Duodenal mucosa (tissue), 2 donors: ENCODE results near the gene TRERF1.

ENCODE experiments used
- H3K27ac ChIP-seq: one replicate; pipeline ENCODE4 v1.7.0; 2013; ENCODE audit warnings: low read depth, low read length
- H3K27me3 ChIP-seq, 2 donors: one replicate each; pipeline ENCODE4 v1.7.0; 2013; ENCODE audit warnings: low read length in 2 of 2, control low read depth in 1 of 2; ENCODE audit not compliant: insufficient read depth in 2 of 2, control insufficient read depth in 1 of 2
- H3K36me3 ChIP-seq, 2 donors: one replicate each; pipeline ENCODE4 v1.7.0; 2013; ENCODE audit warnings: low read length in 2 of 2, control low read depth in 1 of 2; ENCODE audit not compliant: insufficient read depth in 2 of 2, control insufficient read depth in 1 of 2
- H3K4me1 ChIP-seq, 2 donors: one replicate each; pipeline ENCODE4 v1.7.0; 2013; ENCODE audit warnings: low read length in 2 of 2, control low read depth in 1 of 2; ENCODE audit not compliant: insufficient read depth in 2 of 2, control insufficient read depth in 1 of 2
- H3K4me3 ChIP-seq, 2 donors: one replicate each; pipeline ENCODE4 v1.7.0; 2013; ENCODE audit warnings: low read length in 2 of 2, low read depth in 1 of 2
- H3K9ac ChIP-seq, 2 donors: one replicate each; pipeline ENCODE4 v1.7.0; 2013; ENCODE audit warnings: low read length in 2 of 2, low read depth in 1 of 2
- H3K9me3 ChIP-seq, 2 donors: one replicate each; pipeline ENCODE4 v1.7.0; 2013; ENCODE audit warnings: low read length in 2 of 2, control low read depth in 1 of 2; ENCODE audit not compliant: control insufficient read depth in 1 of 2

TRERF1 gene

GRCh38 chr6:42426191-42426590 is 25.5 kb downstream of the TRERF1 start:
- H3K4me3 ChIP-seq, result no peak overlapping the region
- H3K9ac ChIP-seq, result no peak overlapping the region
- no peaks in the 10 kb centered on the region for H3K36me3 ChIP-seq
- H3K27me3 ChIP-seq, result no peaks in the 10 kb centered on the region
- H3K9me3 ChIP-seq, result no peaks in the 10 kb centered on the region
- H3K27ac ChIP-seq, result no peak overlapping the region
- peaks cover 31 to 37% of the 10 kb centered on the region in 2 donors for H3K4me1 ChIP-seq

DNA sequence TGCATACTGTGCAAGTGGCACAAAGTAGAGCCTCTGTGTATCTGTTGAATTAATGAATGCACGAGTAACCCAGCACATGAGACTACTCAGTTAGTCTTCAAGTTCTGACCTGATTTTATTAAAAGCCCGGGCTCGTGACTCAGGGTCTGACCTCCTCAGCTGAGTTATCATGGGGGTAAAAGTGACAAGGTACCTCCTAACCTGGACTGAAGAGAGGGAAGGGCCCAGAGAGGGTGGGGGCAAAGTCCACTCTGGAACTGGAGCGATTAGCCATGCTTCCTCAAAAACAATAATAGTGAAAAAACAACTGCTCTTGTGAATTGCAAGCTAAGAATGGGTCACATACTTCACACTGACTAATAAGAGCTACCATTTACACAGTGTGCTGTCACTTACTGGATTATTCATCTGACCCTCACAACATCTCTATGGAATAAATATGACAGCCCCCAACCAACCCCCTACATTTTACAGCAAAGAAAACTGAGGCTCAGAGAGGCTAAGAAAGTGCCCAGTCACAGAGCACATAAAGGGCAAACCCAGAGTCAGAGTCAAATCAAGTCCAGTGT is 26.7 kb downstream of the TRERF1 start:
- H3K9me3 ChIP-seq, result no peaks in the 10 kb centered on the region
- no peak overlapping the region for H3K4me3 ChIP-seq
- H3K27ac ChIP-seq, result no peak overlapping the region
- no peaks in the 10 kb centered on the region for H3K36me3 ChIP-seq
- peaks cover 31 to 37% of the 10 kb centered on the region in 2 donors for H3K4me1 ChIP-seq
- H3K9ac ChIP-seq, result no peak overlapping the region
- no peaks in the 10 kb centered on the region for H3K27me3 ChIP-seq

GRCh38 chr6:42423244-42423643 is 28.5 kb downstream of the TRERF1 start:
- Histone ChIP-seq H3K36me3 (no peaks in the 10 kb centered on the region), H3K27me3 (no peaks in the 10 kb centered on the region), H3K9me3 (no peaks in the 10 kb centered on the region), H3K4me3 (no peak overlapping the region), H3K4me1 (peaks cover 27% of the 10 kb centered on the region in 2 donors), H3K27ac (no peak overlapping the region), H3K9ac (no peak overlapping the region)

DNA sequence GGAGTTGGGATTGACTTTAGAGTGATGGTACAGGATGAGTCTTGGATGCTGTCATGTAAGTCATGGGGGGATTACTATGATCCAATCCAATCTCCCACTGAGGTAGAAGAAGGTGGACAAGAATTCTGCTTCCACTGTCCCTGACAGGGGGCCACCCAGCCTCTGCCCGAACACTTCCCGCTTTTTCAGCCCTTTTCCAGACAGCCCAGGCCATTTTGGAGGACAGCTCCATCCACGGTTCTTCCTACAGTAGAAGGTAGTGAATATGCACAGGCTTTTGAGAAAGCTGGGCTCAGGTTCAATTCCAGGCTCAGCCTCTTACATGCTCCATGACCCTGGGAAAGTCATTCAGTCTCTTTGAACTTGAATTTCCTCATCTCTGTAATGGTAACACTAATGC is 31.0 kb downstream of the TRERF1 start:
- Histone ChIP-seq H3K27ac (no peak overlapping the region), H3K4me1 (peaks cover 17 to 21% of the 10 kb centered on the region in 2 donors), H3K9me3 (no peaks in the 10 kb centered on the region)

DNA sequence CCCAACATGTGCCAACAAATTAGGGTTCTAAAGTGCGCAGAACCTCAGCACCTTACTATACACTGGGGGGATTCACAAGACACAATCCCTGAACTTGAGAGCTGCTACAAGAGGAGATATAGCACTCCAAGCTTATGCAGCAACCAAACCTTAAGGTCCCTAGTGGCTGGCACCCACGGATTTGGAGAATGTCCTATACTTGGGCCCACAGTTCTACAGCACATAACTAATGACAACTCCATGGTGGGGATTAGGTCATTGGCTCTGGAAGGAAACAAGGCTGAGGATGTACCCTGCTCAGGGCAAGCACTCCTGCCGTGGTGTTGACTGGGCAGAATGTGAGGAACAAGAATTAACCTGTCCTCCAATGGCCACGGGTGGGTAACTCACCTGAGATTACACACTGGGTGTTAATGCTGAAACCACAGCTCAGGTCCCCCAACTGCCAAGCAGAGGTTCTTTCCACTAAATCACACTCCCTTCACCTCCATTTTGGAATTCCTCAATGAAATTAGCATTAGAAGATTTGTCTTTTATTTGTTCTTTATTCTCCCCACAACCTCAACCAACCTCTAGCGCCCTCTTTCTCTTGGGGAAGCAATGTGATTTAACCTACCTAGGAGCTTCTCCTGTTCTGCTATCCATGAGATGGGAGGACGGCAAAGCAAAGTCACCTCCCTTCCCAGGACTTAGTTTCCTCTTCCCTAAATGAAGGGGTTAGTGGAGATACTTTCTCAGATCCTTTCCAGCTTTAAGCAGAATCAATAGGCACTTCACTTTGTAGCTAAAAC is 32.0 kb downstream of the TRERF1 start:
- H3K9ac ChIP-seq, result no peak overlapping the region

More for the DNA sequence above, 31.0 kb downstream of the TRERF1 start:
- H3K9ac ChIP-seq, result no peak overlapping the region
- H3K27me3 ChIP-seq, result no peaks in the 10 kb centered on the region
- H3K4me3 ChIP-seq, result no peak overlapping the region
- H3K36me3 ChIP-seq, result no peaks in the 10 kb centered on the region

GRCh38 chr6:42418724-42419123 is 33.0 kb downstream of the TRERF1 start:
- Histone ChIP-seq H3K27ac (no peak overlapping the region), H3K4me1 (peaks cover 6% of the 10 kb centered on the region in 2 donors), H3K9me3 (no peaks in the 10 kb centered on the region), H3K27me3 (no peaks in the 10 kb centered on the region), H3K9ac (no peak overlapping the region), H3K36me3 (no peaks in the 10 kb centered on the region), H3K4me3 (no peak overlapping the region)

More for the DNA sequence above, 32.0 kb downstream of the TRERF1 start:
- H3K9me3 ChIP-seq, result no peaks in the 10 kb centered on the region
- H3K27me3 ChIP-seq, result no peaks in the 10 kb centered on the region
- no peaks in the 10 kb centered on the region for H3K36me3 ChIP-seq
- no peak overlapping the region for H3K27ac ChIP-seq
- no peak overlapping the region for H3K4me3 ChIP-seq
- H3K4me1 ChIP-seq, result peaks cover 10 to 14% of the 10 kb centered on the region in 2 donors

DNA sequence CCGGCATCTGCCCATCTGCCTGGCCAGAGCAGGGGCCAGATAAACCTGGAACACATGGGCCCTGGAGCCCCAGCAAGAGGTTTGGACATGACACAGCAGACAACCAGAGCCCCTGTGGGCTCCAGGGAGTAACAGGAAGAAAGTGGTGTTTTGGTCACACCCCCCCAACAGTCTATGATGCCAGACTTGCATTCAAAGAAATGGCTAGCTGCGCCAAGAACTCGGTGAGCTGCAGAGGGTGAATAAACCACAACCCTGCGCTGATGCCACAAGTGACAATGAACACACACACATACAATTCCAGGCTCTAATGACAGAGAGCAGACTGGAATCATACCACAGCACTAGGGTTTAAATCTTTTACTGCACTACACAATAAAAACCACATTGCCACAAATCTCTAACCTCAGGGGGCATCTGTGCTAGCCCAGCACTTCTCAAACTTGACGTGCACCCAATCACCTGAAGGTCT is 34.0 kb downstream of the TRERF1 start:
- H3K9ac ChIP-seq, result no peak overlapping the region
- H3K27ac ChIP-seq, result no peak overlapping the region
- H3K4me3 ChIP-seq, result no peak overlapping the region
- H3K4me1 ChIP-seq, result peaks cover 6% of the 10 kb centered on the region in 2 donors
- no peaks in the 10 kb centered on the region for H3K36me3 ChIP-seq
- H3K9me3 ChIP-seq, result no peaks in the 10 kb centered on the region
- no peaks in the 10 kb centered on the region for H3K27me3 ChIP-seq

DNA sequence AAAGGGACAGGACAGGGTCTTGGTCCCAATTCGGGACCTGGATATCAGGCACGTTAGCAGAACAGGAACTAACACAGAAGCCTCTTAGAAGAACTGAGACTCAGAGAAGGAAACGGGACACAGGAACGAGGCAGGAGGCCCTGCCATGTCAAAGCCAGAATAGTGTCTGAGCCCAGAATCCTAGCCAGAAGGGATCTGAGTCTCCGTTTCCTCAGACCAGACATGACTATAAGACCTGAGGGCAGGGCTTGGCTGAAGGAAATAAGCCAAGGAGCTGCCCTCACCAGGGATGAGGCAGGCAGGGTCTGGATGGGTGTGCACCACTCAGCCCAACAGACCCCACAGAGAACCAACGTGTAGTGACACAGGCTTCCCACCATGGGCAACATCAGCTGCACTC is 40.3 kb downstream of the TRERF1 start:
- no peaks in the 10 kb centered on the region for H3K27me3 ChIP-seq
- no peak overlapping the region for H3K9ac ChIP-seq
- H3K4me3 ChIP-seq, result no peak overlapping the region
- H3K9me3 ChIP-seq, result no peaks in the 10 kb centered on the region
- H3K4me1 ChIP-seq, result peaks cover 0 to 13% of the 10 kb centered on the region in 2 donors
- no peaks in the 10 kb centered on the region for H3K36me3 ChIP-seq
- no peak overlapping the region for H3K27ac ChIP-seq

DNA sequence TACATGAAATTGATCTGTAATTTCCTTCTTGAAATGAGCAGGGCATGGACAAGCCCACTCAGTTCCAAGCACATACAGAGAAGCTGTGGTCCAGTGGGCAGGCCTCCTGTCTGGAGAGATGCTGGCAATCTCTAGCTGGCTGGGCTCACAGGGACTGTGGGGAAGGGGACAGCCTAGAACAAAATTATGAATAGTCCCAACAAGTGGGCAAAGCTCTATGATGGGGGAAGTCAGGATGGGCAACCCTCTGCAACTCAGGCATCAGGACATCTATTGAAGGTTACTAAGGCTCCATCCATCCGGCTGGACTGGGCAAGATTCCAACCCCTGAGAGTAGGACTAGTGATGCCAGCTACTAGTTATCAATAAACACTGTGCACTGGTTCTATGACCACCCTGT is 40.9 kb downstream of the TRERF1 start:
- Histone ChIP-seq H3K4me3 (no peak overlapping the region), H3K9me3 (no peaks in the 10 kb centered on the region), H3K4me1 (peaks cover 3 to 19% of the 10 kb centered on the region in 2 donors), H3K27ac (no peak overlapping the region), H3K36me3 (no peaks in the 10 kb centered on the region), H3K27me3 (no peaks in the 10 kb centered on the region), H3K9ac (no peak overlapping the region)

DNA sequence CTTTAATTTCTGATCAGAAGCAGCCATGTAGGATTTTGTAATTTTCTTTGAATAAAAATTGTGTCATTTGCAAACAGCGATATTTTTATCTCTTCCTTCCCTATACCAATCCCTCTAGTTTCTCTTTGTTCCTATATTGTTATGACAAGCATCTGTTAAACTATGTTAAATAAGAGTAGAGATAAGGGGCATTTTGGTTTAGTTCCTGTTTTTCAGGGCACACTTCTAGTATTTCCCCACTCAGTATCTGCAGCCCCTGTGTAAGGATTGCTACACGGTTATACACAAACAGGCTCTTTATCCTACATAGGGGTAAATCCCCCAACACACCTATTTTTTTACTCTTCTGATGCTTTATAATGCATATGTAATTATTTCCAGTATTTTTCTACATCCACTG is 42.1 kb downstream of the TRERF1 start:
- Histone ChIP-seq H3K27me3 (no peaks in the 10 kb centered on the region), H3K4me3 (no peak overlapping the region), H3K9ac (no peak overlapping the region), H3K36me3 (no peaks in the 10 kb centered on the region), H3K4me1 (peaks cover 10 to 28% of the 10 kb centered on the region in 2 donors), H3K27ac (no peak overlapping the region), H3K9me3 (no peaks in the 10 kb centered on the region)
